Measurements from ENCODE around the gene NPM1.
A peak's percentile ranks its signal among the peaks of the same experiment; 100 is the strongest.
"Not testable (repeated sequence)": the region's sequence is repeated elsewhere in the genome, so short reads cannot be mapped to it uniquely, and the experiment has no call there.

NPM1 gene

DNA sequence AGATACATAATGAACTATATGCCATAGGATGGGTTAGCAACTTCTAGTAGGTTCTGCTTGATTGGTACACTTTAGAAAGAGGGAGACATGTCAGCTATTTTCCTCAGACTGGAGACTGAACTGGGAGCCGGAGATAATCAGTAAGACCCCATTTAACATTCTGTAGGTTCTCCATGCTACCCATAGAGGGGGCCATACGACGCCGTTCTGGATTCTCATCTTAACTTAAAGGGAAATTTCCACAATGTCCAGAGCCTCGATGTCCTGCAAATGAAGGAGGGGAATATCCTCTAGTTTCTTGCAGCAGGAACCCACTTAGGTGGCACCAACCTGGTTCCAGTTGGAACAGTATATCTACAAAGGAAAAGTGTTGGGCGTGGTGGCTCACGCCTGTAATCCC is 22.3 kb upstream of the NPM1 start:
- Histone ChIP-seq H3K27me3 (ENCODE audit: control insufficient read depth, insufficient read depth, low read length) (no peaks in the 10 kb centered on the region), H3K9me3 (ENCODE audit: control insufficient read depth, insufficient read depth, low read length) (no peaks in the 10 kb centered on the region), H3K36me3 (ENCODE audit: control insufficient read depth, insufficient read depth, low read length) (no peaks in the 10 kb centered on the region), H3K27ac (ENCODE audit: low read depth, low read length) (no peak overlapping the region), H3K9ac (ENCODE audit: low read depth, low read length) (no peak overlapping the region), H3K4me1 (ENCODE audit: control insufficient read depth, insufficient read depth, low read length) (no peaks in the 10 kb centered on the region), H3K4me3 (ENCODE audit: low read depth, low read length) (no peak overlapping the region)

- H3K27ac ChIP-seq (ENCODE audit: low read depth, low read length), result no peak overlapping the region
- H3K36me3 ChIP-seq (ENCODE audit: control insufficient read depth, insufficient read depth, low read length), result no peaks in the 10 kb centered on the region
- H3K4me3 ChIP-seq (ENCODE audit: low read depth, low read length), result no peak overlapping the region
- H3K4me1 ChIP-seq (ENCODE audit: control insufficient read depth, insufficient read depth, low read length), result no peaks in the 10 kb centered on the region
- no peaks in the 10 kb centered on the region for H3K9me3 ChIP-seq (ENCODE audit: control insufficient read depth, insufficient read depth, low read length)
- H3K27me3 ChIP-seq (ENCODE audit: control insufficient read depth, insufficient read depth, low read length), result no peaks in the 10 kb centered on the region
- no peak overlapping the region for H3K9ac ChIP-seq (ENCODE audit: low read depth, low read length)
Observed at GRCh38 chr5:171366645-171367044, 21.0 kb upstream of the NPM1 start.

DNA sequence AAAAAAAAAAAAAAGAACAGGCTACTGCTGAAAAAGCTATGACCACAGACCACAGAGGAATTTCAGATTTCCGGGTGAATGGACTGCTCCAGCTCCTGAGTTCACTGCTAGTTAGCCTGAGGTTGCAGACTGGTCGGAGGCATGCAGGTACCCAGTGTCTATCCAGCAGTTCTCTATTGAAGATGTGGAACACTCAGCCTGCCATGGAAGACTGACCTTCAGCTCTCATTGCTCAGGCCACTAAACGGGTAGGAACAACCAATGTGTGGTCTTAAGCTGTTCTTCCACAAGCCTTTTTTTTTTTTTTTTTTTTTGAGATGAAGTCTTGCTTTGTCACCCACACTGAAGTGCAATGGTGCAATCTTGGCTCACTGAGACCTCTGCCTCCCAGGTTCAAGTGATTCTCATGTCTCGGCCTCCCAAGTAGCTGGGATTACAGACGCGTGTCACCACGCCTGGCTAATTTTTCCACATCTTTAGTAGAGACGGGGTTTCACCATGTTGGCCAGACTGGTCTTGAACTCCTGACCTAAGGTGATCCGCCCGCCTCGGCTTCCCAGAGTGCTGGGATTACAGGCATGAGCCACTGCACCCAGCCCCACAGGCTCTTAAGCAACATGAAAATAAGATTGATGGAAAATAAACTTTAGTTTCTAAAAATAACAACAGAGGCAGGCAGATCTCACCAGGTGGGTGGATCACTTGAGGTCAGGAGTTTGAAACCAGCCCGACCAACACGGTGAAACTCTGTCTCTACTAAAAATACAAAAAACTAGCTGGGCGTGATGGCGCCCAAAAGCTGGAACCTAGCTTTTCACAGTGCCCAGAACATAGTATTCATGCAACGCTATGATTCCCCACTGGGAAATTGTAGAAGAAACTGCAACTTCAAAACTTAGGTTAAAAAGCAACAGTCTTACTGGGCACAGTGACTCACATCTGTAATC is 20.0 kb upstream of the NPM1 start:
- Histone ChIP-seq H3K27ac (ENCODE audit: low read depth, low read length) (no peak overlapping the region), H3K27me3 (ENCODE audit: control insufficient read depth, insufficient read depth, low read length) (no peaks in the 10 kb centered on the region), H3K4me3 (ENCODE audit: low read depth, low read length) (no peak overlapping the region), H3K4me1 (ENCODE audit: control insufficient read depth, insufficient read depth, low read length) (no peaks in the 10 kb centered on the region), H3K36me3 (ENCODE audit: control insufficient read depth, insufficient read depth, low read length) (no peaks in the 10 kb centered on the region), H3K9me3 (ENCODE audit: control insufficient read depth, insufficient read depth, low read length) (no peaks in the 10 kb centered on the region), H3K9ac (ENCODE audit: low read depth, low read length) (no peak overlapping the region)

- H3K4me3 ChIP-seq (ENCODE audit: low read depth, low read length), result no peak overlapping the region
- H3K4me1 ChIP-seq (ENCODE audit: control insufficient read depth, insufficient read depth, low read length), result no peaks in the 10 kb centered on the region
- H3K36me3 ChIP-seq (ENCODE audit: control insufficient read depth, insufficient read depth, low read length), result no peaks in the 10 kb centered on the region
- H3K27me3 ChIP-seq (ENCODE audit: control insufficient read depth, insufficient read depth, low read length), result no peaks in the 10 kb centered on the region
- no peaks in the 10 kb centered on the region for H3K9me3 ChIP-seq (ENCODE audit: control insufficient read depth, insufficient read depth, low read length)
- H3K9ac ChIP-seq (ENCODE audit: low read depth, low read length), result no peak overlapping the region
- H3K27ac ChIP-seq (ENCODE audit: low read depth, low read length), result no peak overlapping the region
Observed at GRCh38 chr5:171369056-171369455, 18.6 kb upstream of the NPM1 start.

DNA sequence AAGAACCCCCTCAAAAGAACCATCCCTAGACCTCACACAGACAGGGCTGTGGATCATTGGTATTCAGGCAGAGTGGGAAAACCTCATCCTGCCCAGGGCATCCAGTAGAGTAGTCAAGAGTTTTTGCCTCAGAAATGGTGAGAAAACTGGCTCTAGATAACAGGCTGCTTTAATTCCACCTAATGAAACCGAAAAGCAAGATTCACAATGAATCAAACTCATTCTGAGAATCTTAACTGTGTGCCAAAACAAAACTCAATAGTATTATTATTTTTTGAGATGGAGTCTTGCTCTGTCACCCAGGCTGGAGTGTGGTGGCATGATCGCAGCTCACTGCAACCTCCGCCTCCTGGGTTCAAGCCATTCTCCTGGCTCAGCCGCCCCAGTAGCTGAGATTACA is 17.8 kb upstream of the NPM1 start:
- H3K4me3 ChIP-seq (ENCODE audit: low read depth, low read length), result no peak overlapping the region
- no peaks in the 10 kb centered on the region for H3K4me1 ChIP-seq (ENCODE audit: control insufficient read depth, insufficient read depth, low read length)
- no peaks in the 10 kb centered on the region for H3K27me3 ChIP-seq (ENCODE audit: control insufficient read depth, insufficient read depth, low read length)
- no peaks in the 10 kb centered on the region for H3K36me3 ChIP-seq (ENCODE audit: control insufficient read depth, insufficient read depth, low read length)
- no peaks in the 10 kb centered on the region for H3K9me3 ChIP-seq (ENCODE audit: control insufficient read depth, insufficient read depth, low read length)
- no peak overlapping the region for H3K27ac ChIP-seq (ENCODE audit: low read depth, low read length)
- H3K9ac ChIP-seq (ENCODE audit: low read depth, low read length), result no peak overlapping the region

GRCh38 chr5:171370881-171371280 is 16.8 kb upstream of the NPM1 start:
- H3K27ac ChIP-seq (ENCODE audit: low read depth, low read length); H3K36me3 ChIP-seq (ENCODE audit: control insufficient read depth, insufficient read depth, low read length); H3K27me3 ChIP-seq (ENCODE audit: control insufficient read depth, insufficient read depth, low read length); H3K9me3 ChIP-seq (ENCODE audit: control insufficient read depth, insufficient read depth, low read length); H3K4me1 ChIP-seq (ENCODE audit: control insufficient read depth, insufficient read depth, low read length); H3K4me3 ChIP-seq (ENCODE audit: low read depth, low read length); H3K9ac ChIP-seq (ENCODE audit: low read depth, low read length): not testable (repeated sequence)

DNA sequence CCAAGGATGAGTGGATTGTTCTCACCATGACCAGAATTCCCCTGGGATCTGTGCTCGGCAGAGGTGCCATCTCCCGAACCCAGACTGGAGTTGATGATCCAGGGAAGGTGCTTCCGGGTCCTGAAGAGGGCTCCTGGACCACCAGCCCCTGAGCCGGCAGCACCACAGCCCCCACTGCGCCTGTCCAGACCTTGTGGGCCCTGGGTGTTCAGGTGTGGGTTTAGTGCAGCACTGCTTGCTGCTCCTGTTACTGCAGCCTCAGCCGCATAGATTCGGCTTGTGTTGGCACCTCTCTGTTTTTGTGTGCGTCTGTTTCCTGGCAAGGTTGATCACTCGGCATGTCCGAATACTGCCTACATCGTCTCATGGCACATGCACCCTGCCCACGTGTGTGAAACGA is 16.3 kb upstream of the NPM1 start:
- Histone ChIP-seq H3K4me3 (ENCODE audit: low read depth, low read length) (no peak overlapping the region), H3K27me3 (ENCODE audit: control insufficient read depth, insufficient read depth, low read length) (no peaks in the 10 kb centered on the region), H3K36me3 (ENCODE audit: control insufficient read depth, insufficient read depth, low read length) (no peaks in the 10 kb centered on the region), H3K9me3 (ENCODE audit: control insufficient read depth, insufficient read depth, low read length) (no peaks in the 10 kb centered on the region), H3K9ac (ENCODE audit: low read depth, low read length) (no peak overlapping the region), H3K4me1 (ENCODE audit: control insufficient read depth, insufficient read depth, low read length) (no peaks in the 10 kb centered on the region), H3K27ac (ENCODE audit: low read depth, low read length) (no peak overlapping the region)

GRCh38 chr5:171379961-171380360 is 7.7 kb upstream of the NPM1 start:
- Histone ChIP-seq H3K27ac (ENCODE audit: low read depth, low read length) (no peak overlapping the region), H3K4me1 (ENCODE audit: control insufficient read depth, insufficient read depth, low read length) (no peaks in the 10 kb centered on the region), H3K27me3 (ENCODE audit: control insufficient read depth, insufficient read depth, low read length) (no peaks in the 10 kb centered on the region), H3K36me3 (ENCODE audit: control insufficient read depth, insufficient read depth, low read length) (no peaks in the 10 kb centered on the region), H3K9me3 (ENCODE audit: control insufficient read depth, insufficient read depth, low read length) (no peaks in the 10 kb centered on the region), H3K4me3 (ENCODE audit: low read depth, low read length) (no peak overlapping the region), H3K9ac (ENCODE audit: low read depth, low read length) (no peak overlapping the region)

DNA sequence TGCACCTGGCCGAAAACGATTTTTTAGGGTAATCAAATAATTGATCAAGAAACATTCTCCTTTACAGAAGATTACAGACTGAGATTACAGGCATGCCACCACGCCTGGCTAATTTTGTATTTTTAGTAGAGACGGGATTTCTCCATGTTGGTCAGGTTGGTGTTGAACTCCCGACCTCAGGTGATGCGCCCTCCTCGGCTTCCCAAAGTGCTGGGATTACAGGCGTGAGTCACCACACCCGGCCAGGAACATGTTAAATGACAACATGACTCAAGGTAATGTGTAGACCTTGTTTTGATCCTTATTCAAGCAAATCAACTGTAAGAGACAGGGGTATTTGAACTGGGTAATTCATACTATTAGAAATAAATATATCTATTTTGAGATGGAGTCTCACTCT is 3.2 kb upstream of the NPM1 start:
- not testable (repeated sequence) for H3K9me3 ChIP-seq (ENCODE audit: control insufficient read depth, insufficient read depth, low read length); H3K27me3 ChIP-seq (ENCODE audit: control insufficient read depth, insufficient read depth, low read length); H3K4me3 ChIP-seq (ENCODE audit: low read depth, low read length); H3K9ac ChIP-seq (ENCODE audit: low read depth, low read length); H3K36me3 ChIP-seq (ENCODE audit: control insufficient read depth, insufficient read depth, low read length); H3K27ac ChIP-seq (ENCODE audit: low read depth, low read length); H3K4me1 ChIP-seq (ENCODE audit: control insufficient read depth, insufficient read depth, low read length)

DNA sequence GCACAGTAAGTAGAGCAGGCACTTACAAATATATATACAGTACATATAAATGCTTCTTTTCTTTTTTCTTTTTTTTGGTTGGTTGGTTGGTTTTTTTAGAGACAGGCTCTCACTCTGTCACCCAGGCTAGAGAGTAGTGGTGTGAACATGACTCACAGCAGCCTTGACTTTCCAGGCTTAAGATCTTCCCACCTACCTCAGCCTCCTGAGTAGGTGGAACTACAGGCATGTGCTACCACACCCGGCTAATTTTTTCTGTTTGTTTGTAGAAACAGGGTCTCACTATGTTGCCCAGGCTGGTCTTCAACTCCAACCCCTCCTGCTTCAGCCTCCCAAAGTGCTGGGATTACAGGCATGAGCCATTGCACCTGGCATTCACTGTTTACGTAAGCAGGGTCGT is 2.6 kb upstream of the NPM1 start:
- not testable (repeated sequence) for H3K4me1 ChIP-seq (ENCODE audit: control insufficient read depth, insufficient read depth, low read length); H3K9ac ChIP-seq (ENCODE audit: low read depth, low read length); H3K4me3 ChIP-seq (ENCODE audit: low read depth, low read length); H3K27ac ChIP-seq (ENCODE audit: low read depth, low read length); H3K9me3 ChIP-seq (ENCODE audit: control insufficient read depth, insufficient read depth, low read length); H3K27me3 ChIP-seq (ENCODE audit: control insufficient read depth, insufficient read depth, low read length)
- peaks cover 15% of the 10 kb centered on the region for H3K36me3 ChIP-seq (ENCODE audit: control insufficient read depth, insufficient read depth, low read length)

GRCh38 chr5:171386006-171386671 is 1.5 kb upstream of the NPM1 start:
- peak overlapping the region; percentile 90 for H3K27ac ChIP-seq (ENCODE audit: low read depth, low read length)
- H3K9me3 ChIP-seq (ENCODE audit: control insufficient read depth, insufficient read depth, low read length), result no peaks in the 10 kb centered on the region
- peaks cover 8% of the 10 kb centered on the region for H3K4me1 ChIP-seq (ENCODE audit: control insufficient read depth, insufficient read depth, low read length)
- peak overlapping the region; percentile 80 for H3K4me3 ChIP-seq (ENCODE audit: low read depth, low read length)
- H3K36me3 ChIP-seq (ENCODE audit: control insufficient read depth, insufficient read depth, low read length), result peaks cover 27% of the 10 kb centered on the region
- H3K27me3 ChIP-seq (ENCODE audit: control insufficient read depth, insufficient read depth, low read length), result no peaks in the 10 kb centered on the region
- H3K9ac ChIP-seq (ENCODE audit: low read depth, low read length), result peak overlapping the region; percentile 98; the same call in 1 of the 2 replicates
